HFFc6 (cell line): ENCODE results near the gene EIF4G1. TPM values are rescaled to one million over a fixed set of nuclear protein-coding genes. Genes with fewer than 3 reads are reported as not detected.
A peak's percentile ranks its signal among the peaks of the same experiment; 100 is the strongest.

Experiments used
- DNase-seq: peaks from one replicate; pipeline ENCODE4 v3.0.0-alpha.2; 2018
- H3K27ac Mint-ChIP-seq: 2 replicates; pipeline ENCODE4 v1.8.0; 2020; ENCODE audit warnings: mild to moderate bottlenecking, mixed read lengths
- H3K27me3 Mint-ChIP-seq: 2 replicates; pipeline ENCODE4 v1.8.0; 2021; ENCODE audit warnings: mild to moderate bottlenecking, moderate library complexity, mixed read lengths; ENCODE audit not compliant: insufficient read depth
- H3K36me3 Mint-ChIP-seq: 2 replicates; pipeline ENCODE4 v1.8.0; 2021; ENCODE audit warnings: low read depth, mixed read lengths
- H3K4me1 Mint-ChIP-seq: 2 replicates; pipeline ENCODE4 v1.8.0; 2020; ENCODE audit warnings: low read depth, mixed read lengths
- H3K4me3 Mint-ChIP-seq: 2 replicates; pipeline ENCODE4 v1.8.0; 2020; ENCODE audit warnings: mild to moderate bottlenecking, moderate library complexity, mixed read lengths
- H3K9me3 Mint-ChIP-seq: 2 replicates; pipeline ENCODE4 v1.8.0; 2020; ENCODE audit warnings: mild to moderate bottlenecking, mixed read lengths
- CTCF ChIP-seq: fragments of 200-600 bp; sonication (generic); IDR thresholded peaks from 2 replicates; pipeline ENCODE4 v1.5.0; 2021; ENCODE audit warnings: antibody characterized with exemption, mild to moderate bottlenecking
- total RNA-seq, 6 experiments: library from RNA; stranded (reverse); fragmentation: NEBNext Ultra II Directional; extraction: Animal tissue kit (Norgen Biotek cat#: 25700); gene quantifications; 2 replicates in 1 of 6; 3 replicates in 5 of 6; pipeline ENCODE4 v1.2.3, GENCODE V29; 2021

The EIF4G1 gene
- total RNA-seq, 6 experiments from 2014 or later = 522 to 605 (median 559) TPM

GRCh38 chr3:184335661-184336546 lies 21.5 kb downstream of the EIF4G1 start:
- H3K36me3 Mint-ChIP-seq = peaks cover 58% of the 10 kb centered on the region
- H3K4me3 Mint-ChIP-seq = peak overlapping the region; percentile 87
- H3K4me1 Mint-ChIP-seq = peaks cover 83% of the 10 kb centered on the region
- no peaks in the 10 kb centered on the region for H3K9me3 Mint-ChIP-seq
- peak overlapping the region; percentile 97 for H3K27ac Mint-ChIP-seq
- TF ChIP-seq CTCF = no peak
- H3K27me3 Mint-ChIP-seq = peaks cover 30% of the 10 kb centered on the region
- peak; percentile 62 for DNase-seq

- peak; percentile 55 for DNase-seq
- Mint-ChIP-seq H3K36me3 (peaks cover 50% of the 10 kb centered on the region), H3K27ac (peak overlapping the region; percentile 97), H3K9me3 (no peaks in the 10 kb centered on the region), H3K4me3 (peak overlapping the region; percentile 87), H3K4me1 (peaks cover 83% of the 10 kb centered on the region), H3K27me3 (peaks cover 28% of the 10 kb centered on the region)
- TF ChIP-seq CTCF = no peak
Observed at GRCh38 chr3:184336547-184337398, 22.4 kb downstream of the EIF4G1 start.

GRCh38 chr3:184337399-184337714 lies 23.0 kb downstream of the EIF4G1 start, which contains the start of gene FAM131A:
Gene FAM131A (plus strand): TSS chr3:184337600. CDS start chr3:184337631, 31 bp downstream.
- Mint-ChIP-seq H3K36me3 (peaks cover 44% of the 10 kb centered on the region), H3K27me3 (peaks cover 26% of the 10 kb centered on the region), H3K4me1 (peaks cover 78% of the 10 kb centered on the region), H3K4me3 (peak within 1 kb of the TSS; percentile 87), H3K9me3 (no peaks in the 10 kb centered on the region), H3K27ac (peak within 1 kb of the TSS; percentile 97)
- no peak for TF ChIP-seq CTCF
- peak; percentile 12 for DNase-seq

- Mint-ChIP-seq H3K4me1 (peaks cover 78% of the 10 kb centered on the region), H3K27ac (peak overlapping the region; percentile 97), H3K27me3 (peaks cover 22% of the 10 kb centered on the region), H3K4me3 (peak overlapping the region; percentile 87), H3K36me3 (peaks cover 43% of the 10 kb centered on the region), H3K9me3 (no peaks in the 10 kb centered on the region)
- DNase-seq = no peak
- TF ChIP-seq CTCF = no peak
Observed at GRCh38 chr3:184337981-184338380, 23.6 kb downstream of the EIF4G1 start.

- Mint-ChIP-seq H3K4me1 (peaks cover 78% of the 10 kb centered on the region), H3K27ac (peak overlapping the region; percentile 97)
Observed at GRCh38 chr3:184338511-184338945, 24.1 kb downstream of the EIF4G1 start.

More at GRCh38 chr3:184338511-184338945, 24.1 kb downstream of the EIF4G1 start:
- DNase-seq = no peak
- peaks cover 22% of the 10 kb centered on the region for H3K27me3 Mint-ChIP-seq
- TF ChIP-seq CTCF = peak; percentile 57
- H3K9me3 Mint-ChIP-seq = no peaks in the 10 kb centered on the region
- peaks cover 37% of the 10 kb centered on the region for H3K36me3 Mint-ChIP-seq
- H3K4me3 Mint-ChIP-seq = peak overlapping the region; percentile 87; the same call in 1 of the 2 replicates
